ENCODE data around the gene SLC8A1.
A peak's percentile ranks its signal among the peaks of the same experiment; 100 is the strongest.

Gene SLC8A1

GRCh38 chr2:40363231-40363630 is 88.7 kb downstream of the SLC8A1 start:
- no peak for FAIRE-seq
- DNase-seq (ENCODE audit: insufficient read length, low spot score) = no peak

- FAIRE-seq (no peak), DNase-seq (ENCODE audit: insufficient read length, low spot score) (no peak)
Observed at GRCh38 chr2:40361478-40361877, 90.4 kb downstream of the SLC8A1 start.

GRCh38 chr2:40360652-40361051 is 91.2 kb downstream of the SLC8A1 start:
- FAIRE-seq (no peak), DNase-seq (ENCODE audit: insufficient read length, low spot score) (no peak)

GRCh38 chr2:40359811-40360210 is 92.1 kb downstream of the SLC8A1 start:
- FAIRE-seq (no peak), DNase-seq (ENCODE audit: insufficient read length, low spot score) (no peak)

GRCh38 chr2:40358783-40359182 is 93.1 kb downstream of the SLC8A1 start:
- DNase-seq (ENCODE audit: insufficient read length, low spot score) = no peak
- no peak for FAIRE-seq

- DNase-seq (ENCODE audit: insufficient read length, low spot score) = no peak
- FAIRE-seq = no peak
Observed at GRCh38 chr2:40357667-40358066, 94.2 kb downstream of the SLC8A1 start.

GRCh38 chr2:40355451-40355850 is 96.4 kb downstream of the SLC8A1 start:
- DNase-seq (ENCODE audit: insufficient read length, low spot score) (no peak), FAIRE-seq (no peak)

GRCh38 chr2:40353231-40353630 is 98.7 kb downstream of the SLC8A1 start:
- DNase-seq (ENCODE audit: insufficient read length, low spot score) (no peak), FAIRE-seq (no peak)

- DNase-seq (ENCODE audit: insufficient read length, low spot score) = no peak
- FAIRE-seq = no peak
Observed at GRCh38 chr2:40352703-40353099, 99.2 kb downstream of the SLC8A1 start.

GRCh38 chr2:40352041-40352702 is 99.7 kb downstream of the SLC8A1 start:
- FAIRE-seq = no peak

GRCh38 chr2:40348665-40349064 is 103.2 kb downstream of the SLC8A1 start:
- FAIRE-seq (peak; percentile 68), DNase-seq (ENCODE audit: insufficient read length, low spot score) (no peak)

More at GRCh38 chr2:40352041-40352702, 99.7 kb downstream of the SLC8A1 start:
- no peak for DNase-seq (ENCODE audit: insufficient read length, low spot score)

GRCh38 chr2:40348038-40348437 is 103.9 kb downstream of the SLC8A1 start:
- peak; percentile 20 for FAIRE-seq
- no peak for DNase-seq (ENCODE audit: insufficient read length, low spot score)

- DNase-seq (ENCODE audit: insufficient read length, low spot score) = no peak
Observed at GRCh38 chr2:40346535-40347354, 105.1 kb downstream of the SLC8A1 start.

GRCh38 chr2:40344364-40344763 is 107.5 kb downstream of the SLC8A1 start:
- FAIRE-seq (no peak), DNase-seq (ENCODE audit: insufficient read length, low spot score) (no peak)

More at GRCh38 chr2:40346535-40347354, 105.1 kb downstream of the SLC8A1 start:
- FAIRE-seq = no peak

- peak; percentile 33 for DNase-seq (ENCODE audit: insufficient read length, low spot score)
Observed at GRCh38 chr2:40343902-40344301, 108.0 kb downstream of the SLC8A1 start.

GRCh38 chr2:40341198-40341597 is 110.7 kb downstream of the SLC8A1 start:
- DNase-seq (ENCODE audit: insufficient read length, low spot score) (no peak), FAIRE-seq (no peak)

More at GRCh38 chr2:40343902-40344301, 108.0 kb downstream of the SLC8A1 start:
- FAIRE-seq = no peak

GRCh38 chr2:40339026-40339425 is 112.9 kb downstream of the SLC8A1 start:
- no peak for FAIRE-seq
- no peak for DNase-seq (ENCODE audit: insufficient read length, low spot score)

GRCh38 chr2:40332191-40332826 is 119.6 kb downstream of the SLC8A1 start:
- FAIRE-seq (no peak), DNase-seq (ENCODE audit: insufficient read length, low spot score) (peak; percentile 56)

GRCh38 chr2:40330096-40330495 is 121.8 kb downstream of the SLC8A1 start:
- no peak for FAIRE-seq
- no peak for DNase-seq (ENCODE audit: insufficient read length, low spot score)

GRCh38 chr2:40329739-40330030 is 122.2 kb downstream of the SLC8A1 start:
- DNase-seq (ENCODE audit: insufficient read length, low spot score) = no peak
- FAIRE-seq = no peak

- DNase-seq (ENCODE audit: insufficient read length, low spot score) (no peak), FAIRE-seq (no peak)
Observed at GRCh38 chr2:40325116-40325515, 126.8 kb downstream of the SLC8A1 start.

GRCh38 chr2:40324656-40325055 is 127.2 kb downstream of the SLC8A1 start:
- DNase-seq (ENCODE audit: insufficient read length, low spot score) (no peak), FAIRE-seq (no peak)
